Measurements from ENCODE around the gene ST7L. TPM values are rescaled to one million over a fixed set of nuclear protein-coding genes. Genes with fewer than 3 reads are reported as not detected.

Gene ST7L
- polyA plus RNA-seq, 1 donor (not counting 4 experiments of a cell fraction or from before 2014, with no cell fraction given), result 13.4 TPM

DNA sequence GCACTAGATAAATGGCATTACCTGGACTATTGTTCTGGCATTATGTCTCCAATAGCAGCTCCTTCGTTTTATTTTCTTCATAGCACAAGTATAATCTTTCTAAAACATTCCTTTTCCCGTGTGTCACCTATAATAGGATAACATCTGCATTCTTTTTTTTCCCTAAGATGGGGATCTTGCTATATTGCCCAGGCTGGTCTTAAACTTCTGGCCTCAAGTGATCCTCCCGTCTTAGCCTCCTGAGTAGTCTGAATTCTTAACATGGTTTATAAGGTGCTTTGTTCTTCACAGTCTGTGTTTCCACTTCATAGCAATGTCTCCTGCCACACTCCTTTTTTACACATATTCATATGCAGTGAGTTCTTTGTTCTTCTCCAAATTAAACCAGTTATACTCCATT is 46.9 kb upstream of the ST7L start:
- FAIRE-seq, result no peak

DNA sequence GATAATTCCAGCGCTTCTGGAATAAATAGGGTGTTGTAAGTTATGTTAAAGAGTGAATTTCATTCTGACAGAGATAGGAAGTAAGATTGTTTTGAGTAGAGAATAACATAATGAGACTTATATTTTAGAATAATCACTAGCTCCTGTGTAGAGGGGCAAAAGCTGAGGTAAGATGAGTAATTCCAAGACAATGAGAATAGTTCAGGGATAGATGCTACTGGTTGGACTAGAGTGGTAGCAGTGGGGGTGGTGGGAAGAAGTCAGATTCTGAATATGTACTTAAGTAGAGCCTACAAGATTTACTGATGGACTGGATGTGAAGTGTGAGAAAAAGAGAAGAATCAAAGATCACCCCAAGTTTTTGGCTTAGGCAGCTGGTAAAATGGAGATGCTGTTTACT is 32.3 kb upstream of the ST7L start:
- dilution Hi-C loops (cut with MboI; ENCODE audit: extremely low pct_ligation_motif_present, low sequenced_read_pairs), result no loop called here
- H3K4me3 ChIP-seq (ENCODE audit: control insufficient read depth in 2 of 3, extremely low read depth in 1 of 3, insufficient read depth in 2 of 3, low read depth in 1 of 3, low read length in 3 of 3), result no peak overlapping the region
- peaks cover 56% of the 10 kb centered on the region for H3K79me2 ChIP-seq (ENCODE audit: control insufficient read depth, insufficient read depth, low read length)
- H3K36me3 ChIP-seq (ENCODE audit: control insufficient read depth in 2 of 2, extremely low read depth in 1 of 2, insufficient read depth in 2 of 2, low read length in 2 of 2), result peaks cover 12 to 38% of the 10 kb centered on the region in 2 experiments
- peaks cover 2% of the 10 kb centered on the region for H3K4me1 ChIP-seq (ENCODE audit: control insufficient read depth, extremely low read depth, insufficient read depth, low read length)
- H2AFZ ChIP-seq (ENCODE audit: control insufficient read depth, low read length), result no peak overlapping the region
- peaks cover 2% of the 10 kb centered on the region for H4K20me1 ChIP-seq (ENCODE audit: control insufficient read depth, extremely low read depth, insufficient read depth, low read length)
- no peak overlapping the region for H3K27ac ChIP-seq (ENCODE audit: control insufficient read depth, insufficient read depth, low read length)
- FAIRE-seq, result no peak
- no peak for DNase-seq (ENCODE audit: low read depth, low spot score)
- H3K4me2 ChIP-seq (ENCODE audit: control insufficient read depth, extremely low read depth, insufficient read depth, low read depth, low read length), result no peak overlapping the region
- no peaks in the 10 kb centered on the region for H3K9me1 ChIP-seq (ENCODE audit: control insufficient read depth, extremely low read depth, insufficient read depth, low read length)
- H3K27me3 ChIP-seq (ENCODE audit: control insufficient read depth, extremely low read depth, insufficient read depth, low read length), result no peaks in the 10 kb centered on the region
- no peaks in the 10 kb centered on the region for H3K9me3 ChIP-seq (ENCODE audit: control insufficient read depth, low read depth, low read length)
- TF ChIP-seq EZH2 (IDR thresholded peaks at IDR 0.05; ENCODE audit: low read length), result no peak
- TF ChIP-seq, protein P1, sequence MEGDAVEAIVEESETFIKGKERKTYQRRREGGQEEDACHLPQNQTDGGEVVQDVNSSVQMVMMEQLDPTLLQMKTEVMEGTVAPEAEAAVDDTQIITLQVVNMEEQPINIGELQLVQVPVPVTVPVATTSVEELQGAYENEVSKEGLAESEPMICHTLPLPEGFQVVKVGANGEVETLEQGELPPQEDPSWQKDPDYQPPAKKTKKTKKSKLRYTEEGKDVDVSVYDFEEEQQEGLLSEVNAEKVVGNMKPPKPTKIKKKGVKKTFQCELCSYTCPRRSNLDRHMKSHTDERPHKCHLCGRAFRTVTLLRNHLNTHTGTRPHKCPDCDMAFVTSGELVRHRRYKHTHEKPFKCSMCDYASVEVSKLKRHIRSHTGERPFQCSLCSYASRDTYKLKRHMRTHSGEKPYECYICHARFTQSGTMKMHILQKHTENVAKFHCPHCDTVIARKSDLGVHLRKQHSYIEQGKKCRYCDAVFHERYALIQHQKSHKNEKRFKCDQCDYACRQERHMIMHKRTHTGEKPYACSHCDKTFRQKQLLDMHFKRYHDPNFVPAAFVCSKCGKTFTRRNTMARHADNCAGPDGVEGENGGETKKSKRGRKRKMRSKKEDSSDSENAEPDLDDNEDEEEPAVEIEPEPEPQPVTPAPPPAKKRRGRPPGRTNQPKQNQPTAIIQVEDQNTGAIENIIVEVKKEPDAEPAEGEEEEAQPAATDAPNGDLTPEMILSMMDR (optimal IDR thresholded peaks at IDR 0.05 in 1 of 3, IDR thresholded peaks at IDR 0.05 in 1 of 3, conservative IDR thresholded peaks at IDR 0.05 in 1 of 3; ENCODE audit: extremely low read depth in 1 of 3, insufficient read depth in 2 of 3, low read length in 3 of 3), result no peak
- H3K9ac ChIP-seq (ENCODE audit: control insufficient read depth, extremely low read depth, insufficient read depth, low read length), result no peak overlapping the region

More for the DNA sequence above, 46.9 kb upstream of the ST7L start:
- no peak overlapping the region for H2AFZ ChIP-seq (ENCODE audit: control insufficient read depth, low read length)
- H3K9me1 ChIP-seq (ENCODE audit: control insufficient read depth, extremely low read depth, insufficient read depth, low read length), result no peaks in the 10 kb centered on the region
- H3K4me1 ChIP-seq (ENCODE audit: control insufficient read depth, extremely low read depth, insufficient read depth, low read length), result no peaks in the 10 kb centered on the region
- no peaks in the 10 kb centered on the region for H3K27me3 ChIP-seq (ENCODE audit: control insufficient read depth, extremely low read depth, insufficient read depth, low read length)
- H3K79me2 ChIP-seq (ENCODE audit: control insufficient read depth, insufficient read depth, low read length), result peaks cover 2% of the 10 kb centered on the region
- no peak for DNase-seq (ENCODE audit: low read depth, low spot score)
- TF ChIP-seq EZH2 (IDR thresholded peaks at IDR 0.05; ENCODE audit: low read length), result no peak
- TF ChIP-seq, protein P1 (optimal IDR thresholded peaks at IDR 0.05 in 1 of 3, IDR thresholded peaks at IDR 0.05 in 1 of 3, conservative IDR thresholded peaks at IDR 0.05 in 1 of 3; ENCODE audit: extremely low read depth in 1 of 3, insufficient read depth in 2 of 3, low read length in 3 of 3), result no peak
- dilution Hi-C loops (cut with MboI; ENCODE audit: extremely low pct_ligation_motif_present, low sequenced_read_pairs), result no loop called here
- H3K36me3 ChIP-seq (ENCODE audit: control insufficient read depth in 2 of 2, extremely low read depth in 1 of 2, insufficient read depth in 2 of 2, low read length in 2 of 2), result peaks cover 18 to 28% of the 10 kb centered on the region in 2 experiments
- H3K9me3 ChIP-seq (ENCODE audit: control insufficient read depth, low read depth, low read length), result no peaks in the 10 kb centered on the region
- no peak overlapping the region for H3K4me2 ChIP-seq (ENCODE audit: control insufficient read depth, extremely low read depth, insufficient read depth, low read depth, low read length)
- H3K9ac ChIP-seq (ENCODE audit: control insufficient read depth, extremely low read depth, insufficient read depth, low read length), result no peak overlapping the region
- H4K20me1 ChIP-seq (ENCODE audit: control insufficient read depth, extremely low read depth, insufficient read depth, low read length), result no peaks in the 10 kb centered on the region
- no peak overlapping the region for H3K4me3 ChIP-seq (ENCODE audit: control insufficient read depth in 2 of 3, extremely low read depth in 1 of 3, insufficient read depth in 2 of 3, low read depth in 1 of 3, low read length in 3 of 3)
- H3K27ac ChIP-seq (ENCODE audit: control insufficient read depth, insufficient read depth, low read length), result no peak overlapping the region

All from keratinocyte (primary cell).